Measurements from ENCODE around the gene KIF12.

The KIF12 gene

GRCh38 chr9:114116126-114116747 is 17.1 kb upstream of the KIF12 start:
- no peaks in the 10 kb centered on the region for H3K9me3 Mint-ChIP-seq
- no peaks in the 10 kb centered on the region for H3K4me1 Mint-ChIP-seq
- peaks cover 10% of the 10 kb centered on the region for H3K27me3 Mint-ChIP-seq
- H3K27ac Mint-ChIP-seq: no peak overlapping the region
- no peak overlapping the region for H3K4me3 Mint-ChIP-seq
- no peaks in the 10 kb centered on the region for H3K36me3 Mint-ChIP-seq

- no peaks in the 10 kb centered on the region for H3K36me3 Mint-ChIP-seq
- H3K4me1 Mint-ChIP-seq: no peaks in the 10 kb centered on the region
- H3K9me3 Mint-ChIP-seq: no peaks in the 10 kb centered on the region
- H3K27ac Mint-ChIP-seq: no peak overlapping the region
- no peak overlapping the region for H3K4me3 Mint-ChIP-seq
- H3K27me3 Mint-ChIP-seq: peaks cover 10% of the 10 kb centered on the region
Observed at GRCh38 chr9:114115654-114116125, 16.6 kb upstream of the KIF12 start.

GRCh38 chr9:114114364-114114763 is 15.3 kb upstream of the KIF12 start:
- H3K4me1 Mint-ChIP-seq: no peaks in the 10 kb centered on the region
- no peaks in the 10 kb centered on the region for H3K36me3 Mint-ChIP-seq
- H3K9me3 Mint-ChIP-seq: no peaks in the 10 kb centered on the region
- no peak overlapping the region for H3K27ac Mint-ChIP-seq
- H3K4me3 Mint-ChIP-seq: no peak overlapping the region
- peaks cover 11% of the 10 kb centered on the region for H3K27me3 Mint-ChIP-seq

GRCh38 chr9:114112778-114113584 is 13.9 kb upstream of the KIF12 start:
- no peaks in the 10 kb centered on the region for H3K36me3 Mint-ChIP-seq
- no peak overlapping the region for H3K27ac Mint-ChIP-seq
- no peak overlapping the region for H3K4me3 Mint-ChIP-seq
- H3K27me3 Mint-ChIP-seq: peaks cover 10% of the 10 kb centered on the region
- H3K9me3 Mint-ChIP-seq: no peaks in the 10 kb centered on the region
- H3K4me1 Mint-ChIP-seq: no peaks in the 10 kb centered on the region

GRCh38 chr9:114112325-114112724 is 13.2 kb upstream of the KIF12 start:
- Mint-ChIP-seq H3K4me3 (no peak overlapping the region), H3K4me1 (no peaks in the 10 kb centered on the region), H3K27me3 (peaks cover 10% of the 10 kb centered on the region), H3K36me3 (no peaks in the 10 kb centered on the region), H3K9me3 (no peaks in the 10 kb centered on the region), H3K27ac (no peak overlapping the region)

- Mint-ChIP-seq H3K36me3 (no peaks in the 10 kb centered on the region), H3K27ac (no peak overlapping the region), H3K9me3 (no peaks in the 10 kb centered on the region), H3K4me3 (no peak overlapping the region), H3K4me1 (no peaks in the 10 kb centered on the region), H3K27me3 (peaks cover 8% of the 10 kb centered on the region)
Observed at GRCh38 chr9:114110180-114110579, 11.1 kb upstream of the KIF12 start.

- H3K36me3 Mint-ChIP-seq: no peaks in the 10 kb centered on the region
- H3K27ac Mint-ChIP-seq: no peak overlapping the region
- peaks cover 8% of the 10 kb centered on the region for H3K27me3 Mint-ChIP-seq
- H3K4me1 Mint-ChIP-seq: no peaks in the 10 kb centered on the region
- H3K9me3 Mint-ChIP-seq: no peaks in the 10 kb centered on the region
- no peak overlapping the region for H3K4me3 Mint-ChIP-seq
Observed at GRCh38 chr9:114109124-114109523, 10.0 kb upstream of the KIF12 start.

GRCh38 chr9:114108016-114108833 is 9.1 kb upstream of the KIF12 start:
- H3K27me3 Mint-ChIP-seq: peaks cover 8% of the 10 kb centered on the region
- no peaks in the 10 kb centered on the region for H3K9me3 Mint-ChIP-seq
- no peak overlapping the region for H3K4me3 Mint-ChIP-seq
- H3K36me3 Mint-ChIP-seq: no peaks in the 10 kb centered on the region
- no peaks in the 10 kb centered on the region for H3K4me1 Mint-ChIP-seq
- no peak overlapping the region for H3K27ac Mint-ChIP-seq

GRCh38 chr9:114107286-114108001 is 8.4 kb upstream of the KIF12 start:
- H3K27ac Mint-ChIP-seq: no peak overlapping the region
- H3K36me3 Mint-ChIP-seq: no peaks in the 10 kb centered on the region
- no peaks in the 10 kb centered on the region for H3K4me1 Mint-ChIP-seq
- H3K9me3 Mint-ChIP-seq: no peaks in the 10 kb centered on the region
- no peak overlapping the region for H3K4me3 Mint-ChIP-seq
- H3K27me3 Mint-ChIP-seq: peaks cover 7% of the 10 kb centered on the region

GRCh38 chr9:114105236-114105635 is 6.1 kb upstream of the KIF12 start:
- Mint-ChIP-seq H3K4me1 (no peaks in the 10 kb centered on the region), H3K9me3 (peaks cover 5% of the 10 kb centered on the region), H3K4me3 (no peak overlapping the region), H3K27ac (no peak overlapping the region), H3K27me3 (peaks cover 9% of the 10 kb centered on the region), H3K36me3 (no peaks in the 10 kb centered on the region)

- Mint-ChIP-seq H3K4me3 (no peak overlapping the region), H3K4me1 (peaks cover 3% of the 10 kb centered on the region), H3K27ac (no peak overlapping the region), H3K27me3 (peaks cover 15% of the 10 kb centered on the region), H3K36me3 (no peaks in the 10 kb centered on the region), H3K9me3 (peaks cover 5% of the 10 kb centered on the region)
Observed at GRCh38 chr9:114102484-114102883, 3.4 kb upstream of the KIF12 start.

GRCh38 chr9:114100536-114100935 is 1.4 kb upstream of the KIF12 start:
- H3K27ac Mint-ChIP-seq: no peak overlapping the region
- peaks cover 13% of the 10 kb centered on the region for H3K4me1 Mint-ChIP-seq
- H3K9me3 Mint-ChIP-seq: peaks cover 5% of the 10 kb centered on the region
- peaks cover 24% of the 10 kb centered on the region for H3K27me3 Mint-ChIP-seq
- H3K36me3 Mint-ChIP-seq: no peaks in the 10 kb centered on the region
- H3K4me3 Mint-ChIP-seq: no peak overlapping the region

- Mint-ChIP-seq H3K36me3 (no peaks in the 10 kb centered on the region), H3K4me3 (no peak overlapping the region), H3K4me1 (peaks cover 13% of the 10 kb centered on the region), H3K27ac (no peak overlapping the region), H3K9me3 (peaks cover 5% of the 10 kb centered on the region), H3K27me3 (peaks cover 24% of the 10 kb centered on the region)
Observed at GRCh38 chr9:114099669-114100270, 678 bp upstream of the KIF12 start.

GRCh38 chr9:114098021-114098935 is 814 bp downstream of the KIF12 start:
- H3K9me3 Mint-ChIP-seq: peaks cover 5% of the 10 kb centered on the region
- no peaks in the 10 kb centered on the region for H3K36me3 Mint-ChIP-seq
- H3K27me3 Mint-ChIP-seq: peaks cover 27% of the 10 kb centered on the region
- H3K4me3 Mint-ChIP-seq: no peak overlapping the region
- no peak overlapping the region for H3K27ac Mint-ChIP-seq
- H3K4me1 Mint-ChIP-seq: peaks cover 13% of the 10 kb centered on the region

Data from activated naive CD4-positive, alpha-beta T cell treated with anti-CD3 and anti-CD28 coated beads, Interleukin-2, amount 50 U/mL, for 24 hours (primary cell).